ENCODE measurements around the gene LMAN1.

LMAN1 gene

GRCh38 chr18:59282341-59282740 lies 76.7 kb downstream of the LMAN1 start:
- H3K27ac ChIP-seq = no peak overlapping the region
- TF ChIP-seq, protein P1, sequence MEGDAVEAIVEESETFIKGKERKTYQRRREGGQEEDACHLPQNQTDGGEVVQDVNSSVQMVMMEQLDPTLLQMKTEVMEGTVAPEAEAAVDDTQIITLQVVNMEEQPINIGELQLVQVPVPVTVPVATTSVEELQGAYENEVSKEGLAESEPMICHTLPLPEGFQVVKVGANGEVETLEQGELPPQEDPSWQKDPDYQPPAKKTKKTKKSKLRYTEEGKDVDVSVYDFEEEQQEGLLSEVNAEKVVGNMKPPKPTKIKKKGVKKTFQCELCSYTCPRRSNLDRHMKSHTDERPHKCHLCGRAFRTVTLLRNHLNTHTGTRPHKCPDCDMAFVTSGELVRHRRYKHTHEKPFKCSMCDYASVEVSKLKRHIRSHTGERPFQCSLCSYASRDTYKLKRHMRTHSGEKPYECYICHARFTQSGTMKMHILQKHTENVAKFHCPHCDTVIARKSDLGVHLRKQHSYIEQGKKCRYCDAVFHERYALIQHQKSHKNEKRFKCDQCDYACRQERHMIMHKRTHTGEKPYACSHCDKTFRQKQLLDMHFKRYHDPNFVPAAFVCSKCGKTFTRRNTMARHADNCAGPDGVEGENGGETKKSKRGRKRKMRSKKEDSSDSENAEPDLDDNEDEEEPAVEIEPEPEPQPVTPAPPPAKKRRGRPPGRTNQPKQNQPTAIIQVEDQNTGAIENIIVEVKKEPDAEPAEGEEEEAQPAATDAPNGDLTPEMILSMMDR (conservative IDR thresholded peaks at IDR 0.05) = no peak
- no peak for TF ChIP-seq ZFX (IDR thresholded peaks at IDR 0.05)

DNA sequence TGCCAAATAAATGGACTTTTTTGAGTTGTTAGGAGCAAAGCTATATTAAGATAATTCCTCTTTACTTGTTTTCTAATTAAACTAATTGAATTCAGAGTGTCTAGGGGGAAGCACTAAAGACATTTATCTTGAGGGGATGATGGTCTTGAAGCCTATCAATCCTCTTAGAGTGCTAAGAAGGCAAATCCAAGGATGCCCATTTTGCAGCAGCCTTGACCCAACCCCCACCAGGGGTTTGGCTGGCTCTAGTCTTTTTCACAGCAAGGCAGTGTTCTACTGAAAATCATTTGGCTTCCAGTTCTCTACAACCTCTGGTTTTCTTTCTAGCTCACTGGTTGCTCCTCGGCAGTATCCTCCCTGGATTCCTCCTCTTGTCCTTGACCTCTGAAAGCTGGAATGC lies 79.3 kb downstream of the LMAN1 start:
- no peak overlapping the region for H3K27ac ChIP-seq
- TF ChIP-seq ZFX (IDR thresholded peaks at IDR 0.05) = no peak
- TF ChIP-seq, protein P1 (conservative IDR thresholded peaks at IDR 0.05) = no peak

- no peak overlapping the region for H3K27ac ChIP-seq
- no peak for TF ChIP-seq ZFX (IDR thresholded peaks at IDR 0.05)
- TF ChIP-seq, protein P1 (conservative IDR thresholded peaks at IDR 0.05) = no peak
Observed at GRCh38 chr18:59279193-59279592, 79.9 kb downstream of the LMAN1 start.

DNA sequence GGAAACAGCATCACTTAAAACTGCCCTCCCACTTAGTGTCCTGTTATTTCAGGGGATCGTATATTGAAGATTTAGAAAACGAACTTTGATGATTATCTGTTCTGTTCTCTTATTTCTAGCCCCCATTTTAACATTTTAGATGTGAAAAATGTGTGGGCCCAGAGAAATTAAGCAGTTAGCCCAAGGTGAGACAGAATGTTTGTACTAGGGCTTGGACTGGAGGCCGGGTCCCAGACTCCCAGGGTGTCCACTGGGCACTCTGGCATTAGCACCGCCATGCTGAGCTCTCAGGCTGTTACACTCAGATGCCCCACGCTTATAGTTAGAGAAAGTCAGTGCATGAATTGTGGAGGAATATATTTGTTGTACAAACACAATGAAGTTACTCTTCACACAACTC lies 80.3 kb downstream of the LMAN1 start:
- no peak overlapping the region for H3K27ac ChIP-seq
- no peak for TF ChIP-seq ZFX (IDR thresholded peaks at IDR 0.05)
- TF ChIP-seq, protein P1 (conservative IDR thresholded peaks at IDR 0.05) = no peak
